HG03558 (cell line): Measurements from ENCODE around the gene ROR2.

Source experiments
- ATAC-seq: cut with Tn5 transposase; IDR thresholded peaks from one replicate; pipeline ENCODE4 v1.9.1; 2021; ENCODE audit warnings: moderate number of reproducible peaks; ENCODE audit not compliant: unreplicated experiment; ENCODE audit errors: extremely low read depth

The ROR2 gene

DNA sequence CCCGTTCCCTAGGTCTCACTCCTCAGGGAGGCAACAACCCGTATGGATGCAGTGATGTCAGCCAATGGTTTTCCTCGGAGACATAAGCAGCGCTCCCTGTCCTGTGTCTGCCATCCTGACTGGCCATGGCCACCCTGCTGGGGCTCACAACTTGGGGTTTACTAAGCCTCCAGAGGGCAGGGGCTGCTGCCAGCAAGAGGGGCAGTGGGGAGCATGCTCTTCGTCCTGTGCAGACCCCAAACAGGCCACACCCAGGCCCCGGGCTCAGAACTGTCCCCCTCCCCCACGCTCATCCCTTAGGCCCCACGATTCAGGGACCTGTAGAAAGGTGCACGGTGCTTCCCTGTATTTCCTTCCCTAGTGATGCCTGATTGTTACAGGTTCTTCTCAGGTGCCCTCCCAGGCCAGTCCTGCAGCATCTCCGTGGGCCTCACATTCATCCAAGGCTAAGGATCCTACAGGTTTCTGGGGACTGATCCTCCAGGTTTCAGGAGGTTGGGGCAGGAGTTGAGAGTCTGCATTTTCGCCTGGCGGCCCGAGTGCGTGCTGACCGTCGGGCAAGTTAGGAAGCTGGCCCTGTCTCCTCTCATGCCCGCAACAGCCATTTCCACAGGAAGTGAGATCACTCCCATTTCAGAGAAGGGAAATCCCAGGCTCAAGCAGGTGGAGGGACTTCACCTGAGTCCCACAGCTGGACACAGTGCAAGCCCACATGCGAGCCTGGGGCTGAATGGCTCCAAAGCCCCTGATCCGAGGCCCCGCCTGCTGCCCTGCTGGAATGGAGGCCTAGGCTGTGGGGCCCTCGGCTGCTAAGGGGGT is 217.6 kb downstream of the ROR2 start:
- ATAC-seq = no peak

DNA sequence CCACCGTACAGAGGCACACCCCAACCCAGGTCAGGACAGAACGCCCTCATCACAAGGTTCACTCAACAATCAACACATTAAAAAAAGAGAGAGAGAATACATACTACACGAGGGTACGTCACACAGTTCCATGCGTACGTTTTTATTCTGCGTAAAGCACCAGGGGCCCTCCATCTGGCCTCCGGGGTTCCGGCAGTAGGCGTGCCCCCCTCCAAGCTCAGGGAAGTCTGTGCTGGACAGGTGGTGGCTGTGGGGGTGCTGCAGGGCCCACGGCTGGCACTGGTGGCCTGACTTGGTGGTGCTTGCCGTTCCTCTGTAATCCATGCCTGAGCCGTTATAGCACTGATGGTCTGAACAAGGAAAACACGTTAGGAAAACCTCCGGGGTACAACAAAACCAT is 219.2 kb downstream of the ROR2 start:
- no peak for ATAC-seq

DNA sequence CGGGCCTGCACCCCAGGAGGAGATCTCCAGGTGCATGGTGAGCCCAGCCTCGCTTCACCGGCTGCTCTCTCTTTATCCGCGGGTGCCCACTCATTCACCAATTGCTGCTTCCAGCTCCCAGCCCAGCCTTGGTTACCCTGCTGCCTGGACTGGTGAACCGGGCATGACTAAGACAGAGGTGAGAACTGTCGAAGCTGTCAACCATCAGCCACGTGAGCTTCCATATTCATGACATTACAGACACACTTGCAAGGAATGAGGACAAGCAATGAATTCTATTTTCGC is 220.5 kb downstream of the ROR2 start:
- ATAC-seq = no peak

DNA sequence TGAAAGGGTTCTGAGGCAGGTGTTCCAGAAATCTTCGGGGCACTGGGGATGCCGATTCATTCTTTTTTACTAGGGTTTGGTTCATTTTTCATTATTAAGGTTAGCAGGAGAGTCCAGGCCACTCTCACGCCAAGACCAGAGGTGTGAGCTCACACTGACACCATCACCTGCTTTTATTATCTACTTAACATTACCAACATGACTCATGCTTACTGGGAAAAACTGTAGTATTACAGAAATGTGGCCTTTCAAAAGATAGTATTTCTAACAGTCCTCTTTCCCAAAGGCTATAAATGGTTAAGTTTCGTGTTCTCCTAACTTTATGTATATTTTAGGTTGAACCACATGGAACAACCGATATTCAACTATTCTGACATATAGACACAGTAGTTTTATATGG is 222.1 kb downstream of the ROR2 start:
- no peak for ATAC-seq

DNA sequence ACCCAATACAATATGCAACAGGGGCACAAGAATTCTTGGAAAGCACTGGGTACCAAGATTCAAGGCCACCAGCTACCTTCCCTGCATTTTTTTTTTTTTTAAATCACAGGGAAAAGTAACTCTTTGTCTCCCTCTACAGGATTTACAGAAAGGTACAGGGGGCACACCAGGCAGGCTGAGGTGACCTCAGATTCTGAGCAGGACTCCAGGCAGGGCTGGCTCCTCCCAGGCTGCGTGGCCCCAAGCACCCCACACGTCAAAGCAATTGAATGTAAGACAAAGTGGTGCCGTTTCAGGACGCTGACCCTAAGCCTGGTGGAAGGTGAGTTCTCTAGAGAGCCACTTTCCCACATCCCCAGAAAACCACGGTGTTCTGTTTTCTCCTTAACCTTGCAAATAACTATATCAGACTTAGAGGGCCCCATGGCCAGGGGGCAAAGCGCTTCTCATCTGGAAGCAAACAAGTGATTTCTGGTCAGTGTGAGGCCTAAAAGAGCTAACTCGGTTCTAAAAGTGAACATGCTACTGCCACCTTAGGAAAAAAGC is 222.6 kb downstream of the ROR2 start:
- no peak for ATAC-seq

DNA sequence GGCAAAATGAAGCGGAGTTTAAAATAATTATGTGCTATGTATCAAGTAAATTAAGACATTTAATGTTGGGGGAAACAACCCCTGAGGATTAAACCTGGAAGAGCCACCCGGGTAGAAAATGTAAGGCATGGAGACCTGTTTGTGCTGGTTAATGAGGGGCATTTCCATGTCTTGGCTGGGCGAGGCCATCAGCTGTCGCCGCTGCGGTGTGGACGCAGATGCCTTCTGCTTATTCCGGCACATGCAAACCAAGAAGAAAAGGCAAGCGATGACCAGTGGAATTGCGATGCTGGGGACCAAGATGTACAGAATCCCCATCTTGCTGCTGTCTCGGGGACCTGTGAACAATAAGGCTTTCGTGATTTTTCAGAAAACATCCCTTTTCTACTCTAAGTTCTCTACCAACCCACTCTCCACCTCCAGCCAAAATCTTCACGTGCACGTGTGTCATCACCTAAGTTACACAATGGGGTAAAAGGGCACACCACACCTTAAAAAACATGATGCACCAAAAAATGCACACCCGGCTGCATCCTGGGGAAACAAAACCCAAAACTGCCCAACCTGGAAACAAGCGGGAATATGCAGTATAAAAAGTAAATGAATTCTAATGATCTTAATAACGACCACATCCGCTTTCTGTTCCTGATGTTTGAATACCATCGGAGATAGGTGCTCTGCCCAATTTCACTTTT is 223.5 kb downstream of the ROR2 start:
- ATAC-seq = no peak

DNA sequence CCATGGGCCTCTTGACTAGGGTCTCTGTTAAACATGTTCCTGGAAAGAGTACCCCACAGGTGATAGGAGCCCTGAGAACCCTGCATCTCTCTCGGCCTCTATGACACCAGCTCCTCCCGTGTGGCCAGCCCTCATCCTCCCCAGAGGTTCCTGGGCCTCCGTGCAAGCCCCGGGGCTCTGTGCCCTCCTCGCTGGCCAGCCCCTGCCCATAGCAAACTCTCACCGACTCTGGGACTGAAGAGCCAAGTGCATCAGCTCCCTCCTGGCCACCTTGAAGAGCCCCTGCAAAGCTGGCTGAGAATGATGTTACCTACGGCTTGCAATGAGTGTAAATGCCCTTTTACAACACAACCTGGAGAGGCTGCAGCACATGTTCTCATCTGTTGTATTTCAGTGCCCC is 224.4 kb downstream of the ROR2 start:
- ATAC-seq = no peak

DNA sequence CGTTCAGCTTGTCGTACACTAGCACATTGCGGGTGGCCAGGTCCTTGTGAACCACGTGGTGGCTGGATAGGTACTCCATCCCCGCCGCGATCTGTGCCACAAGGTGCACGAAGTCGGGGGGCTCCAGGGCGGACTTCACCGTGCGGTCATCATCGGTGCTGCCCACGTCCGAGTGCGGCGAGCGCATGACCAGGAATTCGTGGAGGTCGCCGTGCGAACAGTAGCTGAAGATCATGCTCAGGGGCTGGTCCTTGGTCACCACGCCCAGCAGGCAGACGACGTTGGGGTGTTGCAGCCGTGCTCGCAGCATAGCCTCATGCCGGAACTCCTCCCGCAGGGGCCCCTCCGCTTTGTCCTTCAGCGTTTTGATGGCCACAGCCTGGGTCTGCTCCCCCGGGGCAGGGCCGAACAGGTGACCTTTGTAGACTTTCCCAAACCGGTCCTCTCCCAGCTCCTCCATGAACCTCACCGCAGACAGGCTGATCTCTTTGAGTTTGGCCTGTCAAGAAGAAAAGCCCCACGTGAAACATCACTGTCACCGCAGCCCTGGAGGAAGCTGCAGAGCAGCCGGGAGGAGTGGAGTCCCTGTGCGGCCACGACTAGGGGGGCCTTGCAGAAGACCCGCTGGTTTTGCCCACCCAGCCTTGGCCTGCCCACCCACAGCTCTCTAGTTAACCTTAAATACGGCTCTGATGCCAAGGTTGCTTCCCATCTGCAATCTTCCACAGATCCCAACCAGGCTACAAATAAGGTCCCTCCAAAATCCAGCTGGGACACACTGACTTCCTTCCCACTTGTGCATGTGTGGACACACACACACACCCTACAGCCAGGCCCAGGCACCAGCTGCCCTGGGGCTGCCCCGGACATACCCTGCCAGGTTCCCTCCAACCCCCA is 225.2 kb downstream of the ROR2 start:
- ATAC-seq = no peak

DNA sequence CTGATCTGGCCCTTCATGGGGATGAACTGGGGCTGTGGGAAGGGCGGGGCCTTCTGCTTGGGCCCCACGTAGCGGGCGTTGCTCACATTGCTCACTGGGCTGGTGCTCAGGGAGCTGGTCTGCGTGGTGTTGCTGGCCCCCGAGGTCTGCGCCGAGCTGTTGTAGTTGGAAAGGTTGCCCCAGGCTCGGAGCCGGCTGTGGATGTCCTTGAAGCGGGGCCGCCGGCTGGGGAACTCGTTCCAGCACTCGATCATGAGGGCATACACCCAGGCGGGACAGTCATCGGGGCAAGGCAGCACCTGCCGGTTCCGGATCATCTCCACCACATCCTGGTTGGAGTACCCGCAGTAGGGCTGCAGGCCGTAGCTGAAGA is 226.0 kb downstream of the ROR2 start:
- no peak for ATAC-seq

DNA sequence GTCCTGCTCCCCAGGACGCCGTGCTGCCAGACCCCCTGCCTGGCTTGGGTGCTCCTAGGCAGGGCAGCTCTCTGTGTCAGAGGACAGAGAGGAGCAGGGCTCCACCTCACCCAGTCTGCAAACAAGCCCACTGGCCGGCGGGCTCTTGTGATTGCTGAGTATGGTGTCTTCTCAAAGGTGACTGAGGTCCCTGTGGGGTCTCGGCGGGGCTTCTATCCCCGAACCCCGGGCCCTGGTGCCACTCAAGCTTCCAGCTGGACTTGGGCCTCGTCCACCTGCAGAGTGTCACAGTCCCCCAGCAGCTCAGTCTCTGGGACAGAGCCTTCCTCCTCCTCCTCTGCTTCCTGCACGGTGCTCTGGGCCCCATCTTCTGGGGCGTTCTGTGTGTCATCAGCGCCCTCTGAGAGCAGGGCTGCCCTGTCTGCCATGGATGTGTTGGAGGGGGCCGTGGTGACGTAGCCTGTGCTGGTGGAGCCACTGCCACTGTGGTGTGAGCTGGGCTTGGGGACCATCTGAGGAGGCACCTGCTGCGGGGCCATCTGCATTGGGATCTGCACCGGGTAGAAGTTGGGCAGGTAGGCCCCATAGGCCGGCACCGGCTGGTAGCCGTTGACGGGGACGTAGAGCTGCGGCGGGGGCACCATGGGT is 226.5 kb downstream of the ROR2 start:
- no peak for ATAC-seq

DNA sequence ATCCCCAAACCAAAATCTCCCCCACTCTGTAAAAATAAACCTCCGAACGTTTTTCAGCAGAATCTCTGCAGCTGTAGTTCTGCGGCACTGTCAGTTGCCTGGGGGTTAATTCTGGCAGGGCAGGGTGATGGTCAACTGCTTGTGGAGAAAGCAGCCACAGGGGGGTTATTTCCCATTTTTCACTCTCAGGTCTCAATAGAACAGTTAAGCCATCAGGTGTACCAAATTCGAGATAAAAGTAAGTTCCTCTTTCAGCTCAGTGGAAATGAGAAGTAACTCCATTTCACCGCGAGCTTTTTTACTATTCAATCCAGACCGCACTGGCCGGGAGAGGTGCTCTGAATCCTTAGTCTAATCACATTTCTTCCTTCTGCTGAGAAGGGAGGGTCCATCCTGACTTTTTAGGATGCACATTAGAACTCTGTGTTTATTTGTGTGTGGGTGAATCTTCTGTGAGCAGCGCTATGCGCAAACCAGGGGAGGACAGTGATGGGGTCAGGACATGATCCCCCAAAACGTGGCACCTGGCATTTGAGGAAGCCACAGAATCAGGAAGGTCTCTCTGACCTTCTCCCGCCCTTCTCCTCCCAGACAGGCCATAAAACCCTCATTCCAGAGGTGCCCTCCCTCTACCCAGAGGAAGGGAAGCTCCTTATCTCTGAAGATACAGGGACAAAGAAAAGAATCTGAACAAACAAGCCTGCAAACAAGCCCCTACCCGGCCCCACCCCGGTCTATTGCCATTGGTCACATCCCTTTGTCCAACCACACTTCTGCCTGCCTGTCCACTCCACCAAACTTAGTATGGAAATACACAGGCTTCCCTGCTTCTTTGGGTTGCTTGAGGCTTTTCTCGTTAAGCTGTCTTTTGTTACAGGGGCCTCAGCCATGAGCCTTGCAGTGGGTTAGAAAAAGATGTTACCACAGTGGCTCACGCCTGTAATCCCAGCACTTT is 229.0 kb downstream of the ROR2 start:
- no peak for ATAC-seq

DNA sequence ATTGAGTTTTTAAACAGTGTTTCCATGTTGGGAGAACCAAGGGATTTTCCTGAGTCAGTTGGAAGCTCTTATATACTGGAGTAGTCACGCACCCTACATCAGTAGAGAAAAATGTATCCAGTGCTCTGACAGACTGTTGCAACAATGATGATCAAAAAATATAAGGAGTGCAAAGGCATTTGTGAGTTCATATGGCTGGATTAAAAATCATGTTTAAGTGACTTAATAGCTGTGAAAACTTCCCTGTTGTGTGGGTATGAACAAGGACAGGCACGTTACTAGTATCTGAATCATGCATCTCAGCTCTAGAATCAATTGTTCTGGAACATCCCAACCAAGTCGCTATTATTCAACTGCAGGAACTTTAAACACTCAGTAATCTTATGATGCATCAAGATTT is 229.7 kb downstream of the ROR2 start:
- no peak for ATAC-seq

DNA sequence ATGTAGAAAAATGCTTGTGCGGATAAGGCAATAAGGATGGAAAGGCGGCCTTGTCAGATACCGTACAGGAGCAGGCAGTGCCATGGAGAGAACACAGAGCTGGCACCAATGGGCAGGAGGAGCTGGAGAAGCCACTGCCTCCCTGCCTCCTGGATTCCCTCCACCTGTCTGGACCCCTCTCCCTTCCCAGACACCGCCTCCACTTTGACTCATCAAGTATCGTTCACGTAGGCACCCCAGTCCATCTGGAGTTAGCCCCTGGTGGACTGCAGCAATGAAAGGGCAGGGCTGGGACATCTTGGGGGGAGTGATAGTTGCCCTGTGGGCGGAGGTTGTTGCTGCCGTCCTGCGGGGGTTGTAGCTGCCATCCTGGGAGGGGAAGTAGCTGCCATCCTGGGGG is 232.0 kb downstream of the ROR2 start:
- ATAC-seq = no peak

DNA sequence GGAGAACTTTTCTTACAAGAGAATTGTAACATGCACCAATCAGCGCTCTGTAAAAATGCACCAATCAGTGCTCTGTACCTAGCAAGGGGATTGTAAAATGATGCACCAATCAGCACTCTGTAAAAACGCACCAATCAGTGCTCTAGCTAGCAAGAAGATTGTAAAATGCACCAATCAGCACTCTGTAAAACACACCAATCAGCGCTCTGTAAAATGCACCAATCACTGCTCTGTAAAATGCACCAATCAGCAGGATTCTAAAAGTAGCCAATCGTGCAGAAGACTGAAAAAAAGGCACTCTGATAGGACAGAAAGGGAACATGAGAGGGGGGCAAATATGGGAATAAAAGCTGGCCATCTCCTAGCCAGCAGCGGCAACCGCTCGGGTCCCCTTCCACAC is 233.2 kb downstream of the ROR2 start:
- no peak for ATAC-seq

DNA sequence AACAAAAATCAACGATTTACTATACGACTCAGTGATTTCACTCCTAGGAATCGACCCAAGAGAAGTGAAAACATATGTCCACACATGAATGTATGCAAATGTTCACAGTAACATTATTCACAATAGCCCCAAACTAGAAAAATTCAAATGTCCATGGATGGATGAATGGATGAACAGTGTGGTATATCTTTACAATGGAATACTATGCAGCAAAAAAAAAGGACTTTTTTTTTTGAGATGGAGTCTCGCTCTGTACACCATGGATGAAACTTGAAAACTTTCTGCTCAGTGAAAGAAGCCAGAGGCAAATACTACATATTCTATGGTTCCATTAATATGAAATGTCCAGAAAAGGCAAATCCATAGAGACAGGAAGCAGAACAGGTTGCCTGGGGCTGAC is 233.8 kb downstream of the ROR2 start:
- no peak for ATAC-seq

DNA sequence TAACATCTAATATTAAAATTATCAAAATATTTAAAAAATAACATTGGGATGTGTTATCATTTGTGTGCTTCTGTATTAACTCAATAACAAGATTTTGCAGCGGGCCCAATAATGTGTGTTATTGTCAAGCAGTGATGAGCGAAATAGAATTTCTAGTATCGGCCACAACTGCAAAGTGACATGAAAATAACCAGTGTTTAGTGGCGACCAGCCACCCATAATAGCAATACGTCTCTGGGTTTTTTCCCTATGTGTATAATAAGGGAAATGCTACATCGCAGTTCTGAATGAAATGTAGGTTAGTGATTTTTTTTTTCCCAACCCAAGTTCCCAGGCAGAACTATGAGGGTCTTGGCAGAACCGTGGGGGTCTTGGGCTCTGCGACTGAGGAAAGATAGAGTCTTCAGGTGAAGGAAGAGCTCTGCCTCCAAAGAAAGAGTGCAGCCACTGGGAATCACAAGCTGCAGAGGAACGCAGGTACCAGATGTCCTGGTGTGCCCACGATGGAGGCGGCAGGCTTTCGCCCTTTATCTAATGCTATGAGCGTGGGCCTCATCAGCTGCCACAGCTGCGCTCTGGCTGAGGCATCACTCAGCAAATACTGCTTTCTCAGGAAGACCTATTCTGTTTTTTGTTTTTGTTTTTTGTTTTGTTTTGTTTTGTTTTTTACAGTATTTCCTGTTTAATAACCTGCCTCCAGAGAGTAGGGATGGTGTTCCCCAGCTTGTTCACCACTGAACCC is 235.0 kb downstream of the ROR2 start:
- no peak for ATAC-seq

DNA sequence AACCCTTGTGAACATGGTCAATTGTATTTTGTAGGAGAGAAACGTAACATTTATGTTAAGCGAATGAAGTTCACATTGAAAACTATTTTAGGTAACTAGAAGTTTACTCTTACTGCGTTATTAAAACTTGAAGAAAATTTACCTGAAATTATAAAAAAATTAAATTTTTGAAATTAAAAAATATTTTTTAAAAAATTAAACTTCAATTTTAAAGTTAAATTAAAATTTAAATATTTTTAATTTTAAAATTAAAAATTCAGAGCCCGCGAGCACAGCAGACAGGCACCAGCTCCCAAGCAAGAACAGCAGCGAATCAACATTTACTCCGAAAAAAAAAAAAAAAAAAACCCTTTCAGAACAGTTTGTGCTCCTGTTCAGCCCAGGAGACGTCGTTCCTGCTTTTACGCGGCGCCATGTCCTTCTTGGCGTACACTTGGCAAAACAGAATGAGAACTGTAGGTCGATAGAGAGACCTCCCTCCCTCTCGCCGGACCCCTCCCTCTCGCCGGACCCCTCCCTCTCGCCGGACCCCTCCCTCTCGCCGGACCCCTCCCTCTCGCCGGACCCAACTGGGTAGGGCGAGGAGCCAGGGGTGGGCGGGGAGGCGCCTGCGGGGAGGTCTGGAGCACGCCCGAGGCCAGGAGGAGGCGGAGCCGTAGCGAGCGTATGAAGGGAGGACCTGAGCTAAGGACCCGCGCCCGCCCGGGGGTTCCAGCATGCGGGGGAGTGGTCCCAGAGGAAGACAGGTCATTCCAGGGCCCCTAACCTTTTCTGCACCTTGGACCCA is 235.8 kb downstream of the ROR2 start:
- ATAC-seq = no peak

DNA sequence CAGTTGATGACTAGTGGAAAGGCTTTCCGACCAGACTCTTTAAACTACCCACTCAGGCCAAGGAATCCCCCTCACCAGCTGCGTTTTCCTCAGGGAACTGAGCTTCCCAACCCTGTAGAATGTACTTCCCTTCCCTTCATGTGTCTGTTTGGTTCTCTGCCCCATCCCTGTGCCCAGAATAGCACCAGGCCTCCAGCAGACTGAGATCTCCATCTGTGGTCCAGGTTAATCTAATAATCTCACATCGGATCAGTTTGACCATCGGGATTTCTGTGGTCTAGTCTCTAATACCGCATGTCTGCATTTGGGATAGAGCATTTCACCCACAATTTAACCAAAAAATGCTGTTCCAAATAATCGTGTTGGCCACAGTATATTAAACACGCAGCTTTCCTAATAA is 237.2 kb downstream of the ROR2 start:
- ATAC-seq = no peak
